HG03175 (cell line): ENCODE data around the gene CDX1.

Experiments
- ATAC-seq: cut with Tn5 transposase; IDR thresholded peaks from one replicate; pipeline ENCODE4 v1.9.1; 2021; ENCODE audit warnings: mild to moderate bottlenecking, moderate library complexity; ENCODE audit not compliant: unreplicated experiment

Gene CDX1

DNA sequence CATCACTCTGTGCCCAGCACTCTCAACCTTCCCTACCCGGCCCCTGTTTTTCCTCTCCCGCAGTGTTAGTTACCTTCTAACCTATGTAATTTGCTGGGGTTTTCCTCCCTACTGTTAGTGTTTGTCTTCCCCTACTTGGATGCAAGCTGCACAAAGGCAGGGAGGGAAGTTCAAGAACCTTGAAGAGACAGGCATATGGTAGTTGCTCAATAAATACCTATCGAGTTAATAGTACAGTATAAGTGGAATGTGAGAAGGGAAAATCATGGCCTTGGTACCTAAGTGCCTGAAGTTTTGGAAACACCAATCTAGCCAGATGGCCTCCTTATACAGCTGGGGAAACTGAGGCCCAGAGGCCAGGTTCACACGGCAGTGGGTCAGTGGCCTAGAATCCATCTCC is 35.1 kb upstream of the CDX1 start:
- no peak for ATAC-seq

DNA sequence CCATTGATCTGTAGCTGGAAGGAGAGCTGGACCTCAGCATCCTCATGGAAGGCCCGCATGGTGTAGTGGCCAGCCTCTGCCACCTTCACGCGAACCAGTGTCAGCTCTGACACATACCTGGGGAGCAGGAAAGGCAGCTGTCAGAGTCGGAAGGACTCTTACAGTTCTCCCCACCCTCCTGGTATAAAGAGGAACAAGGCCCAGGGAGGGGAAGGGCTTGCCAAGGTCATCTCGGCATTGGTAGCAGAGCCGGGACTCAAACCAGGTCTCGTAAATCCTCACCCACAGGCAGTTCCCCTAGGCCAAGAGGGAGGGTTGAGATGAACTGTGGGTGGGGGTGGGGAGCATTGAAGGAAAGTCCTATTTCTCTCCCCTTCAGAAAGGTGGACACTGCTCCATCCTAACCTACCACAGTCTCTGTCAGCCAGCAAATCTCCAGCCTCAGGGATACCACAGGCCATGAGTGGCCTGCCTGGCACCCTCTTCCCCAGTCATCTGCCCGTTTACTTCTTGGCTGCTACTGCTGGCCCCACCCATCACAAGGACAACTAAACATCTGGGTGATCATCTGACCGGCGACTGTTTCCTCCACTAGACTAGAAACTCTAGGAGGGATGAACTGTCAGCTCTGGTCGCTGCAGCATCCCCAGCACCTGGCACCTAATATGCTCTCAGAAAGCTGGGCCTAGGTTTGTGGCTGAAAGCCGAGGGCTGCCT is 34.4 kb upstream of the CDX1 start:
- no peak for ATAC-seq

DNA sequence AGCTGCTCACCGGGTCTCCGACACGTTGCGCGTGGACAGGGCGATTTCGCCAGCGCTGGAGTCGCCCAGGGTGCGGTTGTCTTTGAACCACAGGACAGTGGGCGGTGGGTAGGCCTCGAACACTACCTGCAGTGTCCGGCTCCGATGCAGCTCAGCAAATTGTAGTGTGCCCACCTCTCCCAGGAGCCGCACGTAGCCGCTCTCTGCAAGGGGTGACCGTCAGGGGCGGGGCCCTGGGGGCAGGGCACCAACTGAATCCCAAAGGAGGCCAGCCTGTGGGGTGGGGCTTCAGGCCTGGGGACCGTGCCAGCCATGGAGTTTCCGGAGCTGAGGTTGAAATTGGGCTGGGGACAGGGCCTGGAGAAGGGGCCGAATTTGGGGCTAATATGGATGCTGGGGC is 33.8 kb upstream of the CDX1 start:
- ATAC-seq: no peak

DNA sequence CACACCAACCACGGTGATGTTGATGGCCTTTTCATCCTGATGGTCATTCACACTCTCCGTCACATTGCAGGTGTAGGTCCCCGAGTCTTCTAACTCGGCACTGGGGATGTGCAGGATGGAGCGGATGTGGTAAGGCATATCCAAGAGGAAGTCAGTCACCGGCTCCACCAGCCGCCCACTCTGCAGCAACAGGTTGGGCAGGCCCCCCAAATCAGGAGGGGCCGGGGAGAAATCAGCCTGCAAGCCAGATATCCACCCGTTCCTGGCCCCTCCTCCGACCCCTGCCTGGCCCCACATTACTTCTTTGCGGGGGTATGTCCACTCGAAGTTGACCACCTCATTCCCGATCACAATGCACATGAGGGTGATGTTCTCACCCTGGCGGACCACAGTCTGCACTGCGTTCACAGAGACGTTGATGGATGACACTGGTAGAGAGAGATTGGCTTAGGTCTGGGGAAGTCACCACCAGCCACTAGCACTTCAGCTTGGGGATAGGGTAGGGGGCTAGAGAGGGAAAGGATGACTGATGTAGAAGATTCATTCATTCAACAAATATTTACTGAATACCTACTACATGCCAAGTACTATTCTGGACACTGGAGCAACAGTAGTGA is 32.9 kb upstream of the CDX1 start:
- no peak for ATAC-seq

DNA sequence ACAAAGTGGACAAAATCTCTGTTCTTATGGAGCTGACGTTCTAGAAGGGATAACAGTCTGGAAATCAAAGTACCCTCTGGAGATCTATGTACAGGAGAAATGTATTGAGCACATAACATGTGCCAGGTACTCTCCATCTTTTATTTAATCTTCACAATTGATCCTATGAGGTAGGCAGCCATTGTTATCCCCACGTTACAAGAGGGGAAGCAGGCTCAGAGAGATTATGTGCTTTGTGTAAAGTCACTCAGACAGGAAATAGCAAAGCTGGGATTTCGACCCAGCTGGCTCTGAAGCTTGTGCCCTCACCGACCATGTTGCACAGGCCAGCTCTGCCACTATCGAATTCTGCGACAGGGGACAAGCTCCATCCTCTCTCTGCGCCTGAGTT is 32.4 kb upstream of the CDX1 start:
- no peak for ATAC-seq

DNA sequence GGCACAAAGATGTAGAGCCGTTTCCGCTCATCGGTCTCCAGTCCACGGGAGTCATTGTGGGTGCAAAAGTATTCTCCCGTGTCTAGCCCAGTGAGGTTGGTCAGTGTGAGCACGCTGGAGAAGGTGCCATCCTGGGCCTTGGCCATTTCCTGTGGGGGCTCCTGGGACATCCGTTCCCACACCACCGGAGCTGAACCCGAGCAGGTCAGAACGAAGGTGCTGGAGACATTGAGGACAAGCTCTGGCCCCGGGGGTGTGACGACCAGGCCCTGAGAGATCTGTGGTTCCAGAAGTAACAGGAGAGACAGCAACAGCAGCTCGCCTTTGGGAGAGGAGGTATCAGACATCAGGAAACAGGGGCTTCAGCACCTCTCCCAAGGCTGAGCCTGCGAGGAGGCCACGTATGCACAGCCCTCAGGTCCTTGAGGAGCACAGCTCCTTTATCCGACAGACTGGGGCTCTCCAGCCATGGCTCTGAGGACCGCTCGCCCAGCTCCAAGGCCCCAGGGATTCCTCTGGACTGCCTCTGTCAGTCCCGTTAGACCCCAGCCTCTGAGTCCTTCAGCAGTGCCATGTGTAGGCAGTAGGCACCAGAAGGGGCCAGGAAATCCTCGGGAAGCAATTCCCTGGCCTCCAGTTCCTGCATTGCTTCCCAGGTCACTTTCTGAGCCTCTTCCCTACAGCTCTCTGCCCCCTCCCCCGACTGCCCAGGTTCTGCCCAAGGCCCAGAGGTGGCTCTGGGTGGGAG is 30.8 kb upstream of the CDX1 start:
- no peak for ATAC-seq

DNA sequence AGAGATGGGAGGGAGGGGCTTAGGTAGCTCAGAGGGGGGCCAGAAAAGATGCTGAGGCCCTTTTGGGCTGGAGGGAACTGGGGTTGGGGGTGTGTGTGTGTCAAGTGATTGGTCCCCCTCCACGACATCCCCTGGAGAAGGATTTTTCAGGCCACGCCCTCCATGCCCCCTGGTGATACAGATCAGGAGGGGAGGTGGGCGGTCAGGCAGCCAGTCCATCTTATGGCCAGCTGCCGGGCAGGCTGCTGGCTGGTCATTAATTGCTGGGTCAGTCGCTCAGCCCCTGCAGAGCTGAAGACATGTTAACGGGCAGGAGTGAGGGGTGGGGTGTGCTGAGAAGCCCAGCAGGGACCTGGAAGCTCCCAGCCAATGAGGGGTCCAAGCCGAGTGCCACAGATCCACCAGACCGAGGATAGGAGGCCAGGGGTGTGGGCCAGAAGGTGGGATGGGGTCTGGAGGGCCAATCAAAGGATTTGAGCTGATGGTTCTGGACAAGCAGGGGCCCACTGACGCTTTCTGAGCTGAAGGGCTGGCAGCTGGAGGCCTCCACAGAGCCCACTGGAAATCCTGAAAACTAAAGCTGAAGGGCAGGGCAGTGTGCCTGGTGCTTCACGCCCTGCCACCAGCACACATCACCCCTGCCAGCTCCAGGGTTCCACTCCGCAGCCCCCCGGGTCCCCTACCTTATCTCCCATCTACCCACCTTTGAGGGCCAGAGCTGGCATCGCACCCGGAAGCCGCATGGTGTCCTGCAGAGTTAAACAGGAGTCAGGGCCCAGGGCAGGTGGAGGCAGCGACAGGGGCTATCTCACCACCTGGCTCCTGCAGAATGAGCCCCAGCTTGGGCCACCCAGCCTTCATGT is 30.0 kb upstream of the CDX1 start:
- no peak for ATAC-seq

DNA sequence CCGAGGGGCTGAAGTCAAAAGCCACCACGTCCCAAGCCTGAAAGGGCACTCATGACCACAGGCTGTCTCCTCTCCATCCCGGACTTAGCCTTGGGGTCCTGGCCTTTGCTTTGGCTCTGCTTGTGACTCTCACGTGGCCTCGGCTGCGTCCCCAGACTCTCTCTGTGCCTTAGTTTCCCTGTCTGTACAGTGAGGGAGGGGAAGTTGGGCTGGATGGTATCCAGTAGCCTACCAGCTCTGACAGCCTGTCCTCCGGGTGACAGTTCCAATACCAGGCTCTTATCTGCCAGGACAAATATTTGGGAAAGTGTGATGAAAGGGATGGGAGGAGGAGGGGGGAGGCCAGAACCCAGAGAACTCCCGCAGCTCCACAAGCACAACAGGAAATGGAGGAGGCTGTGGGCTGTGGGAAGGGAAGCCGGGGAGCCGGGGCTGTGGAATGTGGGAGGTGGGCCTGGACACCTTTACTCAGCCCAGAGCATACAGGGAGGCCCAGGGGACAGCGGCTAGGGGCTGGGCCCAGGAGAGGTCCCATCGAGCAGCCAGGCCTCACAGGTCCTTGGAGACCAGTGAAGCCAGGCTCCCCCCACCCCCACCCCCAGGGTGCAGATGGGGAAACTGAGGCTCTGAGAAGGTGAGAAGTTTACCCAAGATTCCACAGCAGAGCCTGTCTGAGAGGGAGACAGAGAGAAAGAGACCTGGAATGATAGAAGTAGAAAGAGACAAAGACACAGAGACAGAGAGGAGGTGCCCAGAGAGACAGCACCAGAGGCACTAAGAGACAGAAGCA is 29.2 kb upstream of the CDX1 start:
- ATAC-seq: no peak

DNA sequence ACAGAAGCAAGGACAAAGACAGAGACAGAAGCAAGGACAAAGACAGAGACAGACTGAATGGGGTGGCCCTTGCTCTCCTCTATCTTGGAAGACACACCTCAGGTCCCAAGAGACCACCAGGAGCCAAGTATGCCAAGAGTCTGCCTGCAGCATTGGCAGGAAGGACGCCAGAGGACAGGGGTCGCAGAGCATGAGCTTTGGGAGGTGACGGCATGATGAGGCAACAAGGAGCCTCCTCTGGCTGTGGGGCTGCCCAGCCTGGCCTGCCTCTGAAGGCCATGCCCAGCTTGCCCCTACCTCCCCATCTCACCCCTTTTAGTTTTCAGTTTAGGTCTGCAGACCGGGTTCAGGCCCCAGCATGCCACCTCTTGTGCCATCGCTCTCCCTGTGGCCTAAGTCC is 28.6 kb upstream of the CDX1 start:
- ATAC-seq: no peak

DNA sequence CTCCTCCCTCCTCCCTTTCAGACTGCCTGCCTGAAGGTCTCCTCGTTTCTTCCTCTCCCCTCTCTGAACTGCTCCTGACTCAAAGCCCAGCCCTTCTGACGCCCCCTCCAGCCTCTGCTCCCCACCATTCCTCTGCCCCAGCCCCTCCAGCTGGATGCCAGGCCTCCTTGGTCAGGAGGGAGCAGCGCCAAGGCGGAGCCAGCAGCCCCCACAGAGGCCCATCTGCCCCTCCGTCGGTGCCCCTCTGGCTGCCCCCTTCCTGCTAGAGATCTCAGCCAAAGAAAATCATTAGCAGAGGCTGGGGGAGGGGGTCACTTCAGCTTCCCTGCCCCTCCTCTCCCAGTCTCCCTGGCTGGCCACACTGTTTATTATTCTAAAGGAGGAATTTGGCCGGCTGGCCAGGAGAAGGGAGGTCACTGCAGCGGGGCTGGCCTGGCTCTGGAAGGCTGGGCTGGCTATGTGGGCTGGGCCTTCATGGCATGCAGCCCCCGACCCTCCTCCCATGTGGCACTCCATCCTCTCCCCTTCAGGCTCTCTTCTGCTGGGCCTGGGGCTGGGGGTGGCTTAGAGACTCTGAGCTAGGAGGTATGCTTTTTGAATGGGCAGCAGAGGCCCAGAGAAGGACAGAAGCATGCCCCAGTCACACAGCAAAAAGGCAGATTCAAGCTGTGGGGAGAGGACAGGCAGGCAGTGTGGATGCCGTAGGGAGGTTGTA is 27.9 kb upstream of the CDX1 start:
- no peak for ATAC-seq

DNA sequence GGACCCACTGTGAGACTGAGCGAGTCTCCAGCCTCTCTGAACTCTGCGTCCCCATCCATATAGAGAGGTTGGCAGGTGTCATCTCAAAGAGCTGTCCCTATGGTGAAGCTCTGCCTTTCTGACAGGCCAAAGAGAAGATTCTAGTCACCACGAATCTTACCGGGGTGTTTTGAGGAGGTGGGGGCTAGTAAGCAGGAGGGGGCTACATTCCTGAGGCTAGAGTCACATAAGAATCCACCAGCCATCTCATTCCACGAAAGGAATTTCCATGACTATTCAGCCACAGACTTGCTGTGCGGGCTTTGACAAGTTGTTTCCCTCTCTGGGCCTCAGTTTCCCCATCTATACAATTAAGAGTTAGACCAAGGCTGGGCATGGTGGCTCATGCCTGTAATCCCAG is 27.2 kb upstream of the CDX1 start:
- no peak for ATAC-seq

DNA sequence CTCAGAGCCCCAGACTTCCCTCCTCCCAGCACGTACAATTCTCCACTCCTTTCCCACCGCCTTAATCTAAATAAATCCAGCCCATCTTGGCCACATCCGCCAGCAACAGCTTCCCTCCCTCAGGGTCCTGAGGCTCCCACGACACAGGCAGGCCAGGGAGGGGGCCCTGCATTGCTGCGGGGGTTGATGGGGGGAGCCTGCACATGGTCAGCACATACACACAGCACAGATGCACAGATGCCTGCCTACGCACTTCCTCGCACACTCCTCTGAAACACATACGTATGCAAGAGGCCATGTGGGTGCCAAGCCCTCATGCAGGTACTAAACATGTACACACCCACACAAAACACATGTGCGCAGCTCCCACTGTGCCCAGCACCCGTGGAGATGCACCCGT is 25.7 kb upstream of the CDX1 start:
- ATAC-seq: no peak

DNA sequence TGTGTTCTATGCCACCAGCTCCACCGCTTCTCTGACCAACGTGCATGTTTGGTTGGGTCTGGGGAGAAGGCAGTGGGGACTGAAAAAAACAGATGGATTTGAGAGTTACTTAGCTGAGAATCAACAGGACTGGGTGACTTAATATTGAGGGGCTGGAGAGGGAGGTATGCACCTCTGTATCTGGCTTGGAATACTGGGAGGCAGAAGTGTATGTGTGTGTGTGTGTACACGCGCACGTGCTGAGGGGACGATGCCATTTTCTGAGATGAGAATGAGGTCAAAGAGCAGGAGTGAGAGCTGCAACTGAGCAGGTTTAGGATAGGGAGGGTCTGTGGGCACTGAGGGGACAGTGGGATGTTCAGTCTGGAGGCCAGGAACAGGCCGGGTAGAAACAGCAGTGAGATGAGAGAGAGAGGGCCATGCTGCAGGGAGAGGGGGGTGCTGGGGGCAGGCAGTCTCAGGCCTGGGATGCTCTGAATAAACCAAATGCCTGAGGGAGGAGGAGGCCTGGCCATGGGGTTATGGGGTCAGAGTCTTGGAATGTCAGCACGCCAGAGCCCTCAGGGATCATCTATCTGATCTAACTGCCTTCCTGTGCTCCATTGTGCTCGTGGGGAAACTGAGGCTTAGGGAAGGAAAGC is 24.9 kb upstream of the CDX1 start:
- ATAC-seq: no peak

DNA sequence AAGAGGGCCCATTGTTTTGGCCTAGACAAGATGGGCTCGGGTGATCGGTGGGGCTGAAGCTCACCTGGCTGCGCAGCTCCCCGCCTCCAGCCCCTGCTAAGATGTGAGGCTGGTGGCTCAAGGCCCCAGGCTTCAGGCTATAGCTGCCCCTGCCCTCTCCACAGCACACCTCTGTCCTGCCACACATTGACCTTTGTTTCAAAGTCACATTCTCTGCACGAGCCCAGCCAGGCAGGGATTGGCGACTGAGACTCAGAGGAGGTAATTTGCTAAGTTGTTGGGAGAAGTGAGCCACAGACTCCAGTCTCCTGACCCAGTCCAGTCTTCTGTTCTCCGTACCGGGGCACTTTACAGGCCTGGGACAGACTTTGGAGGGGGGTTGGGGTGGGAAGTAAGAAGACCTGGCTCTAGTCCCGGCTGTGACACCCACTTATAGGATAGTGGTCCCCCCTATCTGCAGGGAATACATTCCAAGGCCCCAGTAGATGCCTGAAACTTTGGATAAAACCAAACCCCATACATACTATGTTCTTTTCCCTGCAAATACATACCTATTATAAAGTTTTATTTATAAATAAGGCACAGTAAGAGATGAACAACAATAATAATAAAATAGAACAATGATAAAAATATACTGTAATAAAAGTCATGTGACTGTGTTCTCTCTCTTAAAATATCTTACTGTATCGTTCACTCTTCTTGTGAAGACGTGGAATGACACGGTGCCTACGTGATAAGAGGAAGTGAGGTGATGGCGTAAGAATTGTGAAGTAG is 24.2 kb upstream of the CDX1 start:
- no peak for ATAC-seq

DNA sequence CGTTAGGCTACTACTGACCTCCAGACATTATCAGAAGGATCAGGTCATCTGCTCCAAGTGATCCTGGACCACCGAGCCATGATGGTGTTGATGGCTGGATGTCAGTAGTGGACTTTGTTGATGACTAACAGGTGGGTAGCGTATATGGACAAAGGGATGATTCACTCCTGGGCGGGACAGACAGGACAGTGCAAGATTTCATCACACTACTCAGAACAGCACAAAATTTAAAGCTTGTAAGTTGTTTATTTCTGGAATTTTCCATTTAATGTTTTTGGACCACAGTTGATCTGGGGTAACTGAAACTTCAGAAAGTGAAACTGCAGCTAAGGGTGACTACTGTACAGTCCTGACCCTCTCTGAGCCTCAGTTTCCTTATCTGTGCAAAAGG is 23.6 kb upstream of the CDX1 start:
- no peak for ATAC-seq

DNA sequence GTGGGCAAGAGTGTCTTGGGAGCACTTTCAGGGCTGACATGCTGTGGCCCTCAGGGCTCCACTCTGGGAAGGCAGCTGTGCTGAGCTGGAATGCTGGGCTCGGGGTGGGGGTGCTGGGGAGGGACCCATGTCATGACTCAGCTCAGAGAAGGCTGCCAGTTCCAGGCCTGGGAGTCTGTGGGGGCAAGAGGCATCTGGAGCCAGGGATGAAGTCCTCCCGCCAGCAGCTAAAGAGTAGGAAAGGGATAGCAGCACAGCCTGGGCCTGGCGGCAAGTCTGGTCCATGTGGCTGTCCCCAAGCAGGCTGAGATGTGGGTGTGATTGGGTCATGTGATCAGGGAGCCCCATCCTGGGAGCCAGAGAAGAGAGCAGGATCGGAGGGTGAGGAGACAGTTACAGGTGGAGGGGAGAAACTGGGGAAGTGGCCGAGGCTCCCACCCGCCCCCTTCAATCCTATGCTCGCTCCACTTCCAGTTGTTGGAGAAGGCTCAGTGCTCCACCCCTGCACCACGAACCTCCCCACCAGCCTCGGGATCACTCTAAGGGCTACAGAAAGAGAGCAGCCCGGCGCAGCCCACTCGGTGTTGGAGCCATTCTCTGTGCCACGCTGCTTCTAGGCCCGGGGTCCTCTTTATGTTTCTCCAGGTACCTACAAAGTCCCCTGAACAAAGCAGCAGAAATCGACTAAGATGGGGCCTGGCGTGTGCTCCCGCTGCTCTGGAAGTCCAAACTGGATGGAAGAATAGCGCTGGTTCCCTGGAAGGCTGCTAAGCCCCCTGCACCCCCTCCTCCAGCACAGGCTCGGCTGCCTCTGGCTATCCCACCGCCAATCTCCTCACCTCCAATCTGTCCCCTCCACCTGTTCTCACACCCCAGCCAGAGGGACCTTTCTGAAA is 23.0 kb upstream of the CDX1 start:
- no peak for ATAC-seq

DNA sequence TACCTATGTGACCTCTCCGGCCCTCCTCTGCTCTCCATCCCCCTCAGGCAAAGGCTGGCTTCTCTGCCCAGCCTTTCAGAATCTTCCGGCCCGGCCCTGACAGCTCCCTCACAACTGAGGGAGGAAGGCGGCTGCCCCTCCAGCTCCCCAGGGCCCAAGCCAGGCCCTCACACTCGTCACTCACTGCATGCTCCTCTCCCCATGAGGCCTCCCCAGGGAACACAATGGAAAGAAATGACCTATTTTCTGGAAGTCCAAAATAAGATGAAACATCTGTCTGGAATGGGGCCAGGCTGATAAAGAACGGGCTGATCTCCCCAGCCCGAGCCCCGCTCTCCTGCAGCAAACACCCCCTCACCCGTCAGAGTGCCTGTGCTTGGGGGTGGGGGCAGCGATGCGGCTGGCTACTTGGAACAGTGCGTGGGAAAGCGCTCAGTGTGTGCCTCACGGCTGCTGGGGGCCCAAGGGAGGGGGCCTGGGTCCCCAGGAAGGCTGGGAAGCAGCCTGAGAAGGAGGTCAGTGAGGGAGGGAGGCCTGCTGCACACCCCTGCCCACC is 22.3 kb upstream of the CDX1 start:
- no peak for ATAC-seq
